Stimulated activated CD8-positive, alpha-beta memory T cell treated with anti-CD3 and anti-CD28 coated beads, Interleukin-4, amount 100 ng/mL, for 1 hour (primary cell): ENCODE data around the gene CLPX.
"Not testable (repeated sequence)": the region's sequence is repeated elsewhere in the genome, so short reads cannot be mapped to it uniquely, and the experiment has no call there.

Source experiments
- DNase-seq, 2 donors: peaks; one replicate each; pipeline ENCODE4 v3.0.0-alpha.2; 2020; ENCODE audit warnings: low read depth in 2 of 2, low spot score in 1 of 2

Gene CLPX

DNA sequence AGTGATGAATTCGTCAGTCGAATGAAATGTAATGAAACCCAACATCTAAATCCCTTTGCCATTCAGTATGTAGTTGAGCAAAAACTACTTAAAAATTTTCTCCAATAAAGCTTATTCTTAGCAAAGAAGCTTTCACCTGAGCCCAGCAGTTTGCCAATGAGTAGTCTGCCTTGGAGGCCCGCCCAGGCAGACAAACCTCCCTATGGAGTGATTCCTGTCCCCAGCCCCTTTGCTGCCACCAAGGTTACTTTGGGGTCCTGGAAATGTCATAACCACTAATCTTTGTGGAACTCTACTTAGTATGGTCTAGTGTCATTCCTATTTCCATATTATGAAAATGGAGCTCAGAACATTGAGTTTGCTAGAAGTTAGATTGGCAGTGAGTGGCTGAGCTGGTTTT, 82.2 kb downstream of the CLPX start:
- no peak for DNase-seq

DNA sequence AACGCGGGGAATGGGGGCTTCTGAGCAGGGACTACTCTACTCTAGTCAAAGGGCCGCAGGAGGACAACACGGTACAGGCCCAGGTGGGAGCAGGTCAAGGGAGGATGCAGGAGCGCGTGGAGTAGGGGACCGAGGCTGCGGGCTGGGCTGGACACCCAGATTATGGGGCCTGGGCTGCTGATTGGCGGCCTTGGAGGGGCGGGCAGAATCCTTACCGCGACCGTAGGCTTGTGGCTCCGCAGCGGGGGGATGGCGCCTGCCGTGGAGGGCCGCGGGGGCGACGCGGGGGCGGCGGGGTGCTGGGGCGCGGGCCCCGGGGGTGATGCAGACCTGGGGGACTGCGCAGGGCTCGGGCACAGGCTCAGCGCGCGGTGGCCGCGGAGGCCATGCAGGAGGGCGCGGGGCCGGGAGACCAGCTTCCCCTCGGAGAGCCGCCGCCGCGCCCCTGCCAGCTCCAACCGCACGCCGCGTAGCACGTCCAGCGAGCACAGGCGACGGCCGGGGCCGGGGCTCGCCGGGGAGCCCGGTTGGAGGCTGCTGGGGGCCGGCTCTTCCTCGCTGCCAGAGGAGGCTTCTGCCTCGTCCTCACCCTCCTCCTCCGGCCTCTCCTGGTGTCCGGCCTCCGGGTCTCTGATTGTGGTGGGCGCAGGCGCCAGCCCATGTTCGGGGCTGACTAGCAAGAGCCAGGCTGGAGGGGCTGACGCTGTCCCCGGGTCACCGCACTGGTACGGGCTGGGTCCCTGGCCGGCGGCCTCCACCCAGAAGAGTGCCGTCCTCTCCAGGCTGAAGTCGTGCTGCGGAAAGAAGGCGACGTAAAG, 83.0 kb downstream of the CLPX start:
- no peak for DNase-seq

DNA sequence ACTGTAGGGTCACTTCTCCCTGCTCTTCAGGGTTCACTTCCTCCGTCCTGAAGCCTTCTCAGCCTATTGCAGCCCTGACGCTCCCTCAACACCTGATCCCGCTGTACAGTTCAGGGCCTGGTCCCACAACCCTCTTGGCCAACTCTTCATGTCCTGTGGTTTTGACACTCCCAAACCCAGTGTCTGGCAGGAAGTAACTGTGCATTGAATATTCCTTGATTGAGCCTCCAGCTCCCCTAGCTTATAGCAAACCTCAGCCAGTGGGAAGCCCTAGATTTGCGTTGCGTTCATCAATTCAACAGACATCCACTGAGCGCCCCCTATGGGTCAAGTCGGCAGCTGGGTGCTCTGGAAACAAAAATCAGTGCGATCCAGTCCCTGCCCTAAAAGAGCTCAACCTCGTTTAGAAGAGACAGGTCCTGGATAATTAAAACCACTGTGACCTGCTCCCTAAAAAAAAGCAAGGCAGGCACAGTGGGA, 83.7 kb downstream of the CLPX start:
- DNase-seq: no peak

DNA sequence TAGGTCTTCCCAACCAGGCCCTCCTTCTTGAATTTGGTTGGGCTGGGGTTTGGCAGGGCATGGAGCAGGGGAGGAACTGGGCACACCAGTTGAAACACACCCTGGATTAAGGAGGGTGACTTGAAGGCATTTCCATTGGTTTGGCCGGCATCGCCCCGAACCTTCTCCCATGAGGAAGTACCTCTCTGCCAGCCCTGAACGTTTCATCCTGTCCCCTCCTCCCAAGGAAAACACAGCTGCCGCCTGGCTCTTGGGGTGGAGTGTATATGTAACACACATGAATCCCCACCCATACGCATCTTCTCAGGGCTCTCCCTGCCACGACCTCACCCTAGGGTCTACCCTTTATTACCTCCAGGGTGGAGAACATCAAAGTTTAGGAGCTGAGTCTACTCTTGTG, 84.7 kb downstream of the CLPX start:
- DNase-seq: no peak

DNA sequence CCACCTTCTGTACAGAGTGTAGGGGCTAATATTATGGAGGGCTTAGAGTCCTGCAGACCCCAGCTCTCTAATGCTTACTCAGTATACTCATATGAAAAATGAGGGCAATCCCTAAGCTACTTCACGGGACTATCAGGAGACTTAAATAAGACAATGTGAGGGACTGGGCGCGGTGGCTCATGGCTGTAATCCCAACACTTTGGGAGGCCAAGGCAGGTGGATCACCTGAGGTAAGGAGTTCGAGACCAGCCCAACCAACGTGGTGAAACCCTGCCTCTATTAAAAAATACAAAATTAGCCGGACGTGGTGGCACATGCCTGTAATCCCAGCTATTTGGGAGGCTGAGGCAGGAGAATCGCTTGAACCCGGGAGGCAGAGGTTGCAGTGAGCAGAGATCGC, 85.3 kb downstream of the CLPX start:
- not testable (repeated sequence) for DNase-seq

DNA sequence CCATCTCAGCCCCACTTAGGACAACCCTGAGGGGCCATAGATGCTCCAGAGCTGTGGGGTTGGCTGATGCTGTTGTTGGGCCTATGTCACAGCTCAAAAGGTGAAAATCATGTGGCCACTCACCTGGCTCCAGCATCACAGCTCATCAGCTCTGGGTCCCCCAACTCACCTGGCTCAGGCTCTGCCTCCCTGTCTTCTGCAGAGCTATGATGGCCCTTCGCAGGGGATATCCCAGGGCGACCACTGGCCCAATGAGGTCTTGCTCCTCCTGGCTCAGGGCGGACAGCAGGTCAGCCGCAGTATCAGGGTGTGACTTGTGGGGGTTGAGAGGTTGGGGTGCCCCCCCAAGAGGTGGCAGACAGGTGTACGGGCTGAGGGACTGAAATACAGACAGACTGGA, 85.8 kb downstream of the CLPX start:
- DNase-seq: no peak
